ENCODE results near the gene CYTH1.

CYTH1 gene

GRCh38 chr17:78716814-78717393, 65.2 kb downstream of the CYTH1 start:
- no peak for DNase-seq (ENCODE audit: low read depth in 3 of 3)

GRCh38 chr17:78716292-78716691, 65.8 kb downstream of the CYTH1 start:
- DNase-seq (ENCODE audit: low read depth in 3 of 3), result no peak

- DNase-seq (ENCODE audit: low read depth in 3 of 3), result no peak
Measured at GRCh38 chr17:78715876-78716275, 66.2 kb downstream of the CYTH1 start.

GRCh38 chr17:78715000-78715771, 66.9 kb downstream of the CYTH1 start:
- DNase-seq (ENCODE audit: low read depth in 3 of 3), result no peak

- no peak for DNase-seq (ENCODE audit: low read depth in 3 of 3)
Measured at GRCh38 chr17:78714534-78714933, 67.5 kb downstream of the CYTH1 start.

GRCh38 chr17:78712043-78712442, 70.0 kb downstream of the CYTH1 start:
- no peak for DNase-seq (ENCODE audit: low read depth in 3 of 3)

- no peak for DNase-seq (ENCODE audit: low read depth in 3 of 3)
Measured at GRCh38 chr17:78710607-78711006, 71.5 kb downstream of the CYTH1 start.

- no peak for DNase-seq (ENCODE audit: low read depth in 3 of 3)
Measured at GRCh38 chr17:78709751-78710181, 72.3 kb downstream of the CYTH1 start.

GRCh38 chr17:78709119-78709681, 72.9 kb downstream of the CYTH1 start:
- DNase-seq (ENCODE audit: low read depth in 3 of 3), result no peak

GRCh38 chr17:78708510-78708973, 73.5 kb downstream of the CYTH1 start:
- peak in 2 of 3 experiments; percentile 24 to 32 for DNase-seq (ENCODE audit: low read depth in 3 of 3)

- DNase-seq (ENCODE audit: low read depth in 3 of 3), result no peak
Measured at GRCh38 chr17:78707923-78708322, 74.2 kb downstream of the CYTH1 start.

GRCh38 chr17:78707016-78707415, 75.1 kb downstream of the CYTH1 start:
- no peak for DNase-seq (ENCODE audit: low read depth in 3 of 3)

- no peak for DNase-seq (ENCODE audit: low read depth in 3 of 3)
Measured at GRCh38 chr17:78706271-78706915, 75.7 kb downstream of the CYTH1 start.

- DNase-seq (ENCODE audit: low read depth in 3 of 3), result no peak
Measured at GRCh38 chr17:78705071-78705470, 77.0 kb downstream of the CYTH1 start.

GRCh38 chr17:78704594-78704993, 77.5 kb downstream of the CYTH1 start:
- DNase-seq (ENCODE audit: low read depth in 3 of 3), result no peak

- no peak for DNase-seq (ENCODE audit: low read depth in 3 of 3)
Measured at GRCh38 chr17:78697554-78698343, 84.3 kb downstream of the CYTH1 start.

- no peak for DNase-seq (ENCODE audit: low read depth in 3 of 3)
Measured at GRCh38 chr17:78697122-78697521, 85.0 kb downstream of the CYTH1 start.

- no peak for DNase-seq (ENCODE audit: low read depth in 3 of 3)
Measured at GRCh38 chr17:78696016-78696982, 85.8 kb downstream of the CYTH1 start.

GRCh38 chr17:78694805-78695531, 87.1 kb downstream of the CYTH1 start:
- no peak for DNase-seq (ENCODE audit: low read depth in 3 of 3)

Data from stimulated activated CD4-positive, alpha-beta T cell treated with anti-CD3 and anti-CD28 coated beads, TNF-alpha, amount 100 ng/mL, for 4 hours (primary cell).